K562 (cell line): Measurements from ENCODE around the gene EYA2. TPM values are rescaled to one million over a fixed set of nuclear protein-coding genes. Genes with fewer than 3 reads are reported as not detected.

Experiments used
- ATAC-seq: fragments of 200-7000 bp; cut with Tn5 transposase; 3 replicates; pipeline ENCODE4 v1.9.1; 2020; ENCODE audit warnings: moderate library complexity
- BruUV-seq: library from RNA; stranded (reverse); fragments of 400-500 nt; replicated peaks from 2 replicates; lab custom pipeline; 2021; lab: Mats Ljungman, UMichigan
- CTCF ChIA-PET: fragments of 300-600 bp; formaldehyde crosslinking; extraction: SDS; loops from one replicate; lab custom pipeline; 2021; ENCODE audit warnings: low intra/inter-chr PET ratio; lab: Yijun Ruan, JAX
- POLR2A ChIA-PET: fragments of 300-600, 350-650 bp; sonication (Branson Sonifier 250); formaldehyde crosslinking; extraction: SDS; loops from one replicate; lab custom pipeline; 2021; ENCODE audit warnings: antibody characterized with exemption, inconsistent platforms; lab: Yijun Ruan, JAX
- DNase-seq, 4 experiments: peaks; one replicate each; pipeline versions ENCODE4 v3.0.0 to v3.0.0-alpha.2; 2011 to 2018; ENCODE audit warnings: low spot score in 3 of 4, mixed read lengths in 3 of 4; ENCODE audit errors: extremely low read depth in 1 of 4
- FAIRE-seq: peaks from 2 replicates; lab custom pipeline; 2011; peaks lifted over from hg19 to GRCh38; lab: Jason Lieb, UNC
- H2AFZ ChIP-seq: 2 replicates; pipeline ENCODE4 v1.6.0; 2011; ENCODE audit warnings: low read depth, low read length, control low read depth, inconsistent platforms
- H3K27ac ChIP-seq: fragments of 200-600 bp; 3 replicates; pipeline ENCODE4 v1.8.0; 2011; ENCODE audit warnings: low read depth, mild to moderate bottlenecking, control low read depth, inconsistent platforms, low read length, moderate library complexity, mixed read lengths; ENCODE audit errors: extremely low read depth
- H3K27me3 ChIP-seq, 2 experiments: fragments of 300-600 bp in 1 of 2; 2 replicates in 1 of 2; 3 replicates in 1 of 2; pipeline versions ENCODE4 v1.6.0 to v1.8.0; 2011; ENCODE audit warnings: inconsistent platforms in 2 of 2, low read length in 2 of 2, mild to moderate bottlenecking in 1 of 2, mixed read lengths in 1 of 2, moderate library complexity in 1 of 2; ENCODE audit not compliant: control insufficient read depth in 2 of 2, insufficient read depth in 2 of 2
- H3K36me3 ChIP-seq: fragments of 300-600 bp; 3 replicates; pipeline ENCODE4 v1.8.0; 2011; ENCODE audit warnings: mild to moderate bottlenecking, low read length, inconsistent platforms; ENCODE audit not compliant: control insufficient read depth, insufficient read depth
- H3K4me1 ChIP-seq, 2 experiments: fragments of 200-600 bp in 1 of 2; replicated peaks in 1 of 2; 2 replicates in 1 of 2; 3 replicates in 1 of 2; pipeline versions ENCODE4 v1.5.1 to v1.8.0; 2011; ENCODE audit warnings: inconsistent platforms in 2 of 2, low read length in 2 of 2, mild to moderate bottlenecking in 1 of 2, mixed read lengths in 1 of 2, moderate library complexity in 1 of 2; ENCODE audit not compliant: control insufficient read depth in 2 of 2, insufficient read depth in 2 of 2
- H3K4me2 ChIP-seq: 2 replicates; pipeline ENCODE4 v1.6.1; 2011; ENCODE audit warnings: low read length, control low read depth, inconsistent platforms, mixed read lengths; ENCODE audit not compliant: insufficient read depth
- H3K4me3 ChIP-seq: fragments of 200-600 bp; sonication (generic), shearing (Covaris generic); 2 replicates; pipeline ENCODE4 v1.5.1; 2016; ENCODE audit warnings: control low read depth, inconsistent platforms
- H3K79me2 ChIP-seq: fragments of 200-600 bp; 3 replicates; pipeline ENCODE4 v1.8.0; 2011; ENCODE audit warnings: low read length, inconsistent platforms; ENCODE audit not compliant: control insufficient read depth, insufficient read depth
- H3K9ac ChIP-seq, 2 experiments: 2 replicates each; pipeline versions ENCODE4 v1.6.0 to v1.6.1; 2011; ENCODE audit warnings: low read depth in 2 of 2, low read length in 2 of 2, control low read depth in 1 of 2, inconsistent platforms in 1 of 2, mild to moderate bottlenecking in 1 of 2, mixed read lengths in 1 of 2; ENCODE audit not compliant: insufficient read depth in 1 of 2
- H3K9me1 ChIP-seq: one replicate; pipeline ENCODE4 v1.6.0; 2011; ENCODE audit warnings: inconsistent platforms, mild to moderate bottlenecking, low read length, moderate library complexity; ENCODE audit not compliant: control insufficient read depth, insufficient read depth
- H3K9me3 ChIP-seq: replicated peaks from 2 replicates; pipeline ENCODE4 v1.5.1; 2011; ENCODE audit warnings: low read depth, low read length, inconsistent platforms; ENCODE audit not compliant: control insufficient read depth, insufficient read depth
- H4K20me1 ChIP-seq: replicated peaks from 2 replicates; pipeline ENCODE4 v1.6.1; 2011; ENCODE audit warnings: low read length, inconsistent platforms, mixed read lengths; ENCODE audit not compliant: control insufficient read depth, insufficient read depth
- KDM2B ChIP-seq: fragments of 250-450 bp; sonication (Bioruptor Pico); IDR thresholded peaks from 2 replicates; pipeline ENCODE4 v1.8.0; 2021; ENCODE audit warnings: mild to moderate bottlenecking, moderate library complexity
- MED1 ChIP-seq: sonication (generic); formaldehyde crosslinking; IDR thresholded peaks from 2 replicates; pipeline ENCODE4 v1.8.1; 2023; ENCODE audit warnings: missing genetic modification reagents, borderline replicate concordance
- PTTG1 ChIP-seq: fragments of 450-650 bp; IDR thresholded peaks from 2 replicates; pipeline ENCODE4 v1.6.1; 2016; ENCODE audit warnings: low read depth, mild to moderate bottlenecking, missing genetic modification characterization, missing compliant biosample characterization
- SMARCB1 ChIP-seq: IDR thresholded peaks from 2 replicates; pipeline ENCODE4 v1.6.1; 2011; ENCODE audit warnings: improper control_type of control experiment, low read depth; ENCODE audit not compliant: insufficient read length
- SRSF9 ChIP-seq: fragments of 200-400 bp; formaldehyde crosslinking; IDR thresholded peaks from 2 replicates; pipeline ENCODE4 v1.6.1; 2017; ENCODE audit warnings: low read depth, low read length, borderline replicate concordance
- TBP ChIP-seq: optimal IDR thresholded peaks from 2 replicates; pipeline ENCODE3; 2011; ENCODE audit warnings: low read depth, low read length, improper control_type of control experiment
- WGBS: fragments of 100-300 bp; shearing (Covaris generic); methylation state at CpG from one replicate; pipeline ENCODE4 v1.1.6; 2016; ENCODE audit warnings: low coverage, mixed read lengths; ENCODE audit not compliant: insufficient coverage; ENCODE audit errors: missing lambda C conversion rate; 5-methylcytosine and 5-hydroxymethylcytosine counted together
- in situ Hi-C: fragments of 300-500 bp; cut with MboI; formaldehyde crosslinking; loops from 4 replicates; pipeline ENCODE4 v1.15.0; 2018; ENCODE audit warnings: inconsistent platforms, mixed read lengths
- intact Hi-C: fragments of 100-400 bp; cut with micrococcal nuclease; formaldehyde crosslinking; loops from 2 replicates; pipeline ENCODE4 v1.14.2; 2022
- polyA plus RNA-seq, 8 experiments: library from polyadenylated mRNA; depleted of rRNA in 4 of 8; stranded (reverse) in 5 of 8; unstranded in 3 of 8; fragments of >200 nt; fragmentation: Nextera tagmentation in 2 of 8; fragmentation: Illumina TruSeq in 1 of 8; extraction: Ambion mirVana in 2 of 8; extraction: Trizol in 1 of 8; gene quantifications; 2 replicates each; pipeline versions ENCODE4 v1.2.1 to v1.2.3, GENCODE V29; 2011 to 2014; ENCODE audit warnings: inconsistent platforms in 1 of 8, missing spikeins in 1 of 8
- total RNA-seq, 7 experiments: library from RNA; depleted of rRNA in 6 of 7; stranded (reverse); fragments of >200 nt in 6 of 7; fragmentation: Illumina TruSeq in 2 of 7; extraction: Trizol in 2 of 7; gene quantifications; 2 replicates each; pipeline versions ENCODE4 v1.2.1 to v1.2.3, GENCODE V29; 2011 to 2021; ENCODE audit warnings: low replicate concordance in 1 of 7
- TF ChIP-seq, protein P1 (sequence below), 2 experiments: fragments of 150-350 bp in 1 of 2; IDR thresholded peaks; 2 replicates each; pipeline ENCODE4 v1.6.1; 2012 to 2016; ENCODE audit warnings: low read depth in 2 of 2, low read length in 2 of 2, mild to moderate bottlenecking in 1 of 2, moderate library complexity in 1 of 2
- TF ChIP-seq, protein P2 (sequence below): sonication (generic); formaldehyde crosslinking; IDR thresholded peaks from 2 replicates; pipeline ENCODE4 v1.8.1; 2023; ENCODE audit warnings: mild to moderate bottlenecking, missing genetic modification reagents
- TF ChIP-seq, protein P3 (sequence below): fragments of 250-450 bp; sonication (Bioruptor Pico); IDR thresholded peaks from 2 replicates; pipeline ENCODE4 v1.4.0; 2020

EYA2 gene
- total and polyA plus RNA-seq, 9 of the 15 experiments (the other 6 are each of a cell fraction or from before 2014, with no cell fraction given): 0.03 TPM; not detected in 8

DNA sequence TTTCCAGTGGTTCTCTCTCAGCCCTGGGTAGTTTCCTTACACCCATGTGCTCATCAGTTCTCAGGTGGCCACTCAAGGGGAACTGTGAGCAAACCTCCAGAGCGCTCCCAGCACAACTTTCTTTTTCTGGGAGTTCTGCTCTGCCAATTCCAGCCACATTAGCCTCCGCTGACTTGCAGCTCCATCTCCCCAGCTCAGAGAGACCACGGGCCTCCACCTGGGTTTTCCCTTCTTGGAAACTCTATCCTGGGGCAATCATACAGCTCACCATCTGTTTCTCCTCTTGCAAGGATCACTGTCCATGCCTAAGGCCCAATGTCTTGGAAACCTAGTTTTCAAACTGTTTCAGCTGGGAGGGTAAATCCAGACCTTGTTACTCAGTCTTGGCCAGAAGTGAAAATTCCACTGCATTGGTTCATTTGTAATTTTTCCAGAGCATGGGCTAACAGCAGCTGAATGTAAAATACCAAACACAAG is 129.9 kb downstream of the EYA2 start (continued):
- TF ChIP-seq, protein P1, sequence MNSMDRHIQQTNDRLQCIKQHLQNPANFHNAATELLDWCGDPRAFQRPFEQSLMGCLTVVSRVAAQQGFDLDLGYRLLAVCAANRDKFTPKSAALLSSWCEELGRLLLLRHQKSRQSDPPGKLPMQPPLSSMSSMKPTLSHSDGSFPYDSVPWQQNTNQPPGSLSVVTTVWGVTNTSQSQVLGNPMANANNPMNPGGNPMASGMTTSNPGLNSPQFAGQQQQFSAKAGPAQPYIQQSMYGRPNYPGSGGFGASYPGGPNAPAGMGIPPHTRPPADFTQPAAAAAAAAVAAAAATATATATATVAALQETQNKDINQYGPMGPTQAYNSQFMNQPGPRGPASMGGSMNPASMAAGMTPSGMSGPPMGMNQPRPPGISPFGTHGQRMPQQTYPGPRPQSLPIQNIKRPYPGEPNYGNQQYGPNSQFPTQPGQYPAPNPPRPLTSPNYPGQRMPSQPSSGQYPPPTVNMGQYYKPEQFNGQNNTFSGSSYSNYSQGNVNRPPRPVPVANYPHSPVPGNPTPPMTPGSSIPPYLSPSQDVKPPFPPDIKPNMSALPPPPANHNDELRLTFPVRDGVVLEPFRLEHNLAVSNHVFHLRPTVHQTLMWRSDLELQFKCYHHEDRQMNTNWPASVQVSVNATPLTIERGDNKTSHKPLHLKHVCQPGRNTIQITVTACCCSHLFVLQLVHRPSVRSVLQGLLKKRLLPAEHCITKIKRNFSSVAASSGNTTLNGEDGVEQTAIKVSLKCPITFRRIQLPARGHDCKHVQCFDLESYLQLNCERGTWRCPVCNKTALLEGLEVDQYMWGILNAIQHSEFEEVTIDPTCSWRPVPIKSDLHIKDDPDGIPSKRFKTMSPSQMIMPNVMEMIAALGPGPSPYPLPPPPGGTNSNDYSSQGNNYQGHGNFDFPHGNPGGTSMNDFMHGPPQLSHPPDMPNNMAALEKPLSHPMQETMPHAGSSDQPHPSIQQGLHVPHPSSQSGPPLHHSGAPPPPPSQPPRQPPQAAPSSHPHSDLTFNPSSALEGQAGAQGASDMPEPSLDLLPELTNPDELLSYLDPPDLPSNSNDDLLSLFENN (IDR thresholded peaks at IDR 0.05; ENCODE audit: low read depth in 2 of 2, low read length in 2 of 2): no peak
- no peak for TF ChIP-seq SMARCB1

DNA sequence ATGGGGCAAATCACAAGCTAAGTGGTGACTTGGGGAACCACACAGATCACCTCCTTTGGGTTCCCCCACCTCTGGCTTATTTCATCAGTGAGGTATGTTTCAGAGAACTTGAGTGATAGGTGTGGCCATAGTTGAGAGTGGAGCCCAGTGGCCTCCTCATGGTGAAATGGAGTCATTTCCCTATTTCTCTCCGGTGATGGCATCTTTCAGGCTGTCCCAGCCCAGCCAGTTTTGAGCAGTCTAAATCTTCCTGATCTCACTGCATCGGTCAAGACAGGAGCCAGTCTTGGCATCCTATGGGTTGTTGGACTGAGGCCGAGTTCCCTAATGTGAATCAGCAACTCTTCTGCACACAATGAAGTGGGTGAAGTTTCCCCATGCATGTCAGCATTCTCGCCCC is 132.4 kb downstream of the EYA2 start:
- Histone ChIP-seq H3K27me3 (peaks cover 0 to 20% of the 10 kb centered on the region in 2 experiments; a peak in 1 of 5 replicates), H3K9me3 (no peaks in the 10 kb centered on the region), H4K20me1 (no peaks in the 10 kb centered on the region), H3K9ac (no peak overlapping the region), H2AFZ (no peak overlapping the region), H3K27ac (no peak overlapping the region), H3K9me1 (no peaks in the 10 kb centered on the region), H3K4me2 (no peak overlapping the region), H3K4me1 (no peaks in the 10 kb centered on the region), H3K79me2 (no peaks in the 10 kb centered on the region), H3K36me3 (no peaks in the 10 kb centered on the region), H3K4me3 (no peak overlapping the region)
- CTCF ChIA-PET: no interaction called here
- intact Hi-C loops: no loop called here
- in situ Hi-C loops: no loop called here
- ATAC-seq (no peak), DNase-seq (no peak), FAIRE-seq (no peak)
- POLR2A ChIA-PET: no interaction called here
- no TSS peak for BruUV-seq
- WGBS: 0% methylated on average over 3 of the region's 4 CpGs
- TF ChIP-seq MED1 (CRISPR knock-in tag) (no peak), KDM2B (CRISPR knock-in tag) (no peak), SRSF9 (no peak), PTTG1 (tag) (no peak), TBP (no peak)
- TF ChIP-seq, protein P2, sequence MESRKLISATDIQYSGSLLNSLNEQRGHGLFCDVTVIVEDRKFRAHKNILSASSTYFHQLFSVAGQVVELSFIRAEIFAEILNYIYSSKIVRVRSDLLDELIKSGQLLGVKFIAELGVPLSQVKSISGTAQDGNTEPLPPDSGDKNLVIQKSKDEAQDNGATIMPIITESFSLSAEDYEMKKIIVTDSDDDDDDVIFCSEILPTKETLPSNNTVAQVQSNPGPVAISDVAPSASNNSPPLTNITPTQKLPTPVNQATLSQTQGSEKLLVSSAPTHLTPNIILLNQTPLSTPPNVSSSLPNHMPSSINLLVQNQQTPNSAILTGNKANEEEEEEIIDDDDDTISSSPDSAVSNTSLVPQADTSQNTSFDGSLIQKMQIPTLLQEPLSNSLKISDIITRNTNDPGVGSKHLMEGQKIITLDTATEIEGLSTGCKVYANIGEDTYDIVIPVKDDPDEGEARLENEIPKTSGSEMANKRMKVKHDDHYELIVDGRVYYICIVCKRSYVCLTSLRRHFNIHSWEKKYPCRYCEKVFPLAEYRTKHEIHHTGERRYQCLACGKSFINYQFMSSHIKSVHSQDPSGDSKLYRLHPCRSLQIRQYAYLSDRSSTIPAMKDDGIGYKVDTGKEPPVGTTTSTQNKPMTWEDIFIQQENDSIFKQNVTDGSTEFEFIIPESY (CRISPR knock-in tag): no peak
- TF ChIP-seq, protein P3, sequence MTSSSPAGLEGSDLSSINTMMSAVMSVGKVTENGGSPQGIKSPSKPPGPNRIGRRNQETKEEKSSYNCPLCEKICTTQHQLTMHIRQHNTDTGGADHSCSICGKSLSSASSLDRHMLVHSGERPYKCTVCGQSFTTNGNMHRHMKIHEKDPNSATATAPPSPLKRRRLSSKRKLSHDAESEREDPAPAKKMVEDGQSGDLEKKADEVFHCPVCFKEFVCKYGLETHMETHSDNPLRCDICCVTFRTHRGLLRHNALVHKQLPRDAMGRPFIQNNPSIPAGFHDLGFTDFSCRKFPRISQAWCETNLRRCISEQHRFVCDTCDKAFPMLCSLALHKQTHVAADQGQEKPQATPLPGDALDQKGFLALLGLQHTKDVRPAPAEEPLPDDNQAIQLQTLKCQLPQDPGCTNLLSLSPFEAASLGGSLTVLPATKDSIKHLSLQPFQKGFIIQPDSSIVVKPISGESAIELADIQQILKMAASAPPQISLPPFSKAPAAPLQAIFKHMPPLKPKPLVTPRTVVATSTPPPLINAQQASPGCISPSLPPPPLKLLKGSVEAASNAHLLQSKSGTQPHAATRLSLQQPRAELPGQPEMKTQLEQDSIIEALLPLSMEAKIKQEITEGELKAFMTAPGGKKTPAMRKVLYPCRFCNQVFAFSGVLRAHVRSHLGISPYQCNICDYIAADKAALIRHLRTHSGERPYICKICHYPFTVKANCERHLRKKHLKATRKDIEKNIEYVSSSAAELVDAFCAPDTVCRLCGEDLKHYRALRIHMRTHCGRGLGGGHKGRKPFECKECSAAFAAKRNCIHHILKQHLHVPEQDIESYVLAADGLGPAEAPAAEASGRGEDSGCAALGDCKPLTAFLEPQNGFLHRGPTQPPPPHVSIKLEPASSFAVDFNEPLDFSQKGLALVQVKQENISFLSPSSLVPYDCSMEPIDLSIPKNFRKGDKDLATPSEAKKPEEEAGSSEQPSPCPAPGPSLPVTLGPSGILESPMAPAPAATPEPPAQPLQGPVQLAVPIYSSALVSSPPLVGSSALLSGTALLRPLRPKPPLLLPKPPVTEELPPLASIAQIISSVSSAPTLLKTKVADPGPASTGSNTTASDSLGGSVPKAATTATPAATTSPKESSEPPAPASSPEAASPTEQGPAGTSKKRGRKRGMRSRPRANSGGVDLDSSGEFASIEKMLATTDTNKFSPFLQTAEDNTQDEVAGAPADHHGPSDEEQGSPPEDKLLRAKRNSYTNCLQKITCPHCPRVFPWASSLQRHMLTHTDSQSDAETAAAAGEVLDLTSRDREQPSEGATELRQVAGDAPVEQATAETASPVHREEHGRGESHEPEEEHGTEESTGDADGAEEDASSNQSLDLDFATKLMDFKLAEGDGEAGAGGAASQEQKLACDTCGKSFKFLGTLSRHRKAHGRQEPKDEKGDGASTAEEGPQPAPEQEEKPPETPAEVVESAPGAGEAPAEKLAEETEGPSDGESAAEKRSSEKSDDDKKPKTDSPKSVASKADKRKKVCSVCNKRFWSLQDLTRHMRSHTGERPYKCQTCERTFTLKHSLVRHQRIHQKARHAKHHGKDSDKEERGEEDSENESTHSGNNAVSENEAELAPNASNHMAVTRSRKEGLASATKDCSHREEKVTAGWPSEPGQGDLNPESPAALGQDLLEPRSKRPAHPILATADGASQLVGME: no peak
